Retina (tissue), 1 donor: ENCODE results near the gene MIS18A.
"Not testable (repeated sequence)": the region's sequence is repeated elsewhere in the genome, so short reads cannot be mapped to it uniquely, and the experiment has no call there.

Experiments
- DNase-seq: peaks from one replicate; pipeline ENCODE4 v3.0.0-alpha.2; 2016

MIS18A gene, protein sequence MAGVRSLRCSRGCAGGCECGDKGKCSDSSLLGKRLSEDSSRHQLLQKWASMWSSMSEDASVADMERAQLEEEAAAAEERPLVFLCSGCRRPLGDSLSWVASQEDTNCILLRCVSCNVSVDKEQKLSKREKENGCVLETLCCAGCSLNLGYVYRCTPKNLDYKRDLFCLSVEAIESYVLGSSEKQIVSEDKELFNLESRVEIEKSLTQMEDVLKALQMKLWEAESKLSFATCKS

DNA sequence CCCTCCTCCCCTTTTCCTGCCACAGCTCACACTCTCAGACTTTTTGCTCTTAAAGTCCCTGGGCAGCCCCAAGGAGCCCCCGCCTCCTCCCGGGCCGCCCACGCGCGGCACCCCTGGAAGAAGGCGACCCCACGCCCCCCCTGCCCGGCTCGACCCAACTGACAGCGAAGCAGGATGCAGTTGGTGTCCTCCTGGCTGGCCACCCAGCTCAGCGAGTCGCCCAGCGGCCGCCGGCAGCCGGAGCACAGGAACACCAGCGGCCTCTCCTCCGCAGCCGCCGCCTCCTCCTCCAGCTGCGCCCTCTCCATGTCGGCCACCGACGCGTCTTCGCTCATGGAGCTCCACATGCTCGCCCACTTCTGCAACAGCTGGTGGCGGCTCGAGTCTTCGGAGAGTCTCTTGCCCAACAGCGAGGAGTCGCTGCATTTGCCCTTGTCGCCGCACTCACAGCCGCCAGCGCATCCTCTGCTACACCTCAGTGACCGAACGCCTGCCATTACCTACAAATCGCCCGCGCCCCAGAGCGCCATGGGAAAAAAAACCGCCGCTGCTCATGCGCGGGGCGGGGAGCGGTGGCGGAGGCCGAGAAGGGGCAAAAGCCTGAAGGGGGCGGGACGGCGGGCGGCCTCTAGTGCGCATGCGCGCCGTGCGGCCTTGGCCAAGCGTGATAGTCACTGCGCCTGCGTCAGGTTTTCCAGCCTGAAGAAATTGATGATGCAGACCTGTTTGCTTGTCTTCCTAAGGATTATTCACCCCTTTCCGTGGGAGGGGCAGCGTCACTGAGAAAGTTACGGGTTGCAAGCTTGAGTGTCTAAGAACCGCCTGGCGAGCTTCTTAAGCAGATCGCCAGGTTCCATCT lies at the start of gene MIS18A:
Gene MIS18A, minus strand, starts transcription at position 532 of the 859 bp plus-strand sequence. Its CDS starts 35 bp downstream, at position 497.
- peak; percentile 99 for DNase-seq

DNA sequence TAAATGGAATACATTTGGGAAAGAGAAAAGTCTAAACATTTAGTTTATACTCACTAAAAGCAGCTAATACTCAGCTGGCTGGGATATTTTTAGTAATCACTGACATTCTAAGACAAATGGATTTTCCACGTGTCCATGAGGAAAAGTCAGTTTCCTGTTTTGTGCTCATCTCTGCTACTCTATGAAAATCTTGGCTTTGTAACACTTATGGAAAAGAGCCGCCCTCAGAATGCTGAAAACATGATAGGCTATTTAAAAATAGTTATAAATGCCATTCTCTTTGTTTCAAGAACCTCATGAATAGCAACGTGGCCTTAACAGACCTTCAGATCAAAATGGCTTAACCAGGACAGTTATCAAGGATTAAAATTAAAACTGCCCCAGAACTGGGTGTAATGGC lies 49.7 kb upstream of the MIS18A start:
- DNase-seq = no peak

DNA sequence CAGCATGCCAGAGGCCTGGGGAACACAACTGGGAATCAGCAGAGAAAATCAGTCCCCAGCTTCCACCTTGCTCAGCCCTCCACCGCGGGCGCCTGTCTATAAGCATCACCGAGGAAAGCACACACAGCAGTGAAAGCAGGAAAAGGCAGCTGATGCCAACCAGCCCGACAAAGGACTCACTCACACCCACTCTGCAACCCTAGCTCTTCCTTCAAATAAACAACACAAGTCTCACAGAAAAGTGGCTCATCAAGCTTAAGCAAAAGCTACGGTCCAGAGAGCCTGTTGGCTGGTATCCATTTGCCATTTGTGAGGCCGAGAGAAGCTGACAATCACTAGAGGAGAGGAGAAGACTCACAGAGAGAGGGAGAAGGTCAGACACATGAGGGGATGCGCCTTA lies 46.9 kb upstream of the MIS18A start:
- no peak for DNase-seq

DNA sequence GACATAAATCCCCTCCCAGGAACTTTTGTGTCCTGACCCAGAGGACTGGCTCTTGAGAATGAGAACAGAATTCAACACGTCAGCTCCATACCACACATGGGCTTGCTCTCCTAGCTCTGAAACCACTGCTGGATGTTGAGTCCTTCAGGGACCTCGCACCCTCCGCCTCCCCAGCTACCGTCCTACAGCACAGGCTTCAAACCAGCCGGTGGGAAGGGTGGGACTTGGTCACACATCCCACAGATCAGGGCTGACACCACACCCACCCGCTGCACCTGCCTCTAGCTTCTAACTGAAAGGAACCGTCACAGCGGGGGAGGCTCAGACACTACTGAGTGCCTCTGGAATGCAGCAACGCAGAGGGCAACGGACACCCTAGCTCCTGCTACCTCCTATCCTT lies 43.8 kb upstream of the MIS18A start:
- no peak for DNase-seq

DNA sequence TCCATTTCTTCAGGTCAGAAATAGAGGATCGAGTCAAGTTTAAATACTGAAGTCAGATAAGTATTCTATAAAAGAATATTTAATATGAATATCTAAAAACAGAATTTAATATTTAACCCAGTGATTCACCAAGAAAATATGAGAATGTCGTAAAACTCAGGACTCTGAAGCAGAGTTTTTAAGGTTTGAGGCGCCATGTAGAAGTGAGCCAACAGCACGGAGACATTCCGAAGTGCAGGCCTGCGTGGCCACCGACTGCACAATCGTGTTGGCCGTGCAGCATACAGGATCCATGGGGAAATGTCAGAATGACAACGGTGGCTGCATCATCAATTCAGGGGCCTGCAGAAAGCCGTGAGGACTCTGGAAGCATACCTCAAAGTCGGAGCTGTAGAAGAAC lies 43.3 kb upstream of the MIS18A start:
- no peak for DNase-seq

DNA sequence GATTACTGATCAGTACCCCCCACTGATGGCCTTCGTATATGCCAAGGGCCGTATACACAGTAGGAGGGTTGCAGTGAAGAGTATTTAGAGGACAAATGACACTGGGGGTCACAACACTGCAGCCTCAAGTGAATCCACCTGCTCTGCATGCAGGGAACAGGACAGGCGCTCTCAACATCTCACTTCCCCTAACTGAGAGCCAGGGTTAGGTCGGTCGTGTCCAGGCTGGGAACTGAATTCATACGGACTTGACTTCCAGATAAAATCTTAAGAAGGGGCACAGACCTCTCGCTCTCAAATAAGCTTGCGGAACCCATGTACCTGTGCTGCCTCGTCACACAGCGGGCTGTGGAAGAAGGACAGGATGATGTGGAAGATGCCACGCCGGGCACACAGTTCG lies 42.6 kb upstream of the MIS18A start:
- DNase-seq = no peak

DNA sequence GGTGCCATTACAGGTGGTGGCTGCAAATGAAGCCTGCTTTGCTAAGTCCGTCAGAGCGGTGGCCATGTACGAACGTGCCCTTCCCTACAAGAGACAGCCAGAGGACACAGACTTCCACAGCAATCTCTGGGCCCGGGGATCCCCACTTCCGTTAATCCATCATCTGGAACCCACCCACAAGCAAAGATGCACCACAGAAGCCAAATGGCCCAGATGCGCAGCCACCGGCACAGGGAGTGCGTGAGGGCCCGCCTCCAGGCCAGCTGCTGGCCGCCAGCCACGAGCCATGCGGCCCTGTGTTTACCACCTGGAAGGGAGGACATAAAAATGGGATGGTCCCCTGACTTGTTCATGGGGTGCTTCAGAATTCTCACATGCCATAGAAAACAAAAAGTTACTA lies 41.9 kb upstream of the MIS18A start:
- no peak for DNase-seq

DNA sequence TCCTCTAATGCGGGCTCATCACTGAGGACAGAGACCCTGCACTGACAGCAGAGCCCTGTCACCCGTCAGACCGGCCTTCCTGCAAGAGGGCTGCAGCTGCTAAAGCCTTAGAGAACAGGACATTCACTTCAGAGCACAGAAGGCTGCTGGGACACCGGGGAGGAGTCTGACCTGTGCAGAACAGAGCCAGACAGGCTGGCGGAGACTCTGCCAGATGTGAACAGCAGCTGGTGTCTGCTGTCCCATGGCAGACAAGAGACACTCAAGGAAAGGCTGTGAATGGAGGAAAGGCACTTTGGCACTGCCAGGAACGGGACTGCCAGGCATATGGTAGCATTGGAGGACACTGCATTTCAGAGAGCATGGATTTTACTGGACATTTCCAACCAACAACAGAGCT lies 41.2 kb upstream of the MIS18A start:
- DNase-seq = no peak

DNA sequence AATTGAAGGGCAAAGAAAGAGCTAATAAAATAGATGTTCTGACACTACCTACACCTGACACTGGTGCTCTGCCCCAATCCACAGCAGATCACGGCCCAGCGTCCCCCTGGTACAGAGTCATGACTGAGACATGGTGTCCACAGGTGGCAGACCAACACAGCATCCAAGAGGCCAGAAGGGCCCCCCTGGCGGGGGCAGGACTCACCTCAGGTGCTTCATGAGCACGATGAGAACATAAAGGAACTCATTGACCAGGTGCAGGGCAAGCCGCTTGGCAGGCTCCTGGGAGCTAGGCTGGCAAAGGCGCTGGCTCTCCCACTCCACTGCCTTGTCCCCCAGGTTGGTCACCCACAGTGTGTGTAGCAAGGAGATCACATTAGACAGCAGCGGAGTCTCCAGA lies 40.2 kb upstream of the MIS18A start:
- no peak for DNase-seq

DNA sequence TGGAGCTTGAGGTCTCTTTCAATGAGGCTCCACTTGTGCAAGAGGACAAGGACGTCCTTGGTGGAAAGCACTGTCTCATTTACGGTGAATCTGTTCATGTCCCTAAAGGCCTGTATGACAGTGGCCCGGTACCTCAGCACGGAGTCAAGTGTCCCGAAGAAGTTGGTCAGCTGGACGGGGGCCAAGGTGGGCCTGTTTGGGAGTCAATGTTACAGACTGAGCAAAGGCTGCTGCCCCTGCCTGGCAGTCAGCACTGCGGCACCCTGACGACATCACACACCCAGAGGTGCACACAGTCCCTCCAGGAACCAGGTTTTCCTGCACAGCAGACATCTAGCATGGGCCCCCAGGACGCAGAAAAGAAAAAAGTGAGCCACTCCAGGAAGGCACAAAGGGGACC lies 38.9 kb upstream of the MIS18A start:
- no peak for DNase-seq

DNA sequence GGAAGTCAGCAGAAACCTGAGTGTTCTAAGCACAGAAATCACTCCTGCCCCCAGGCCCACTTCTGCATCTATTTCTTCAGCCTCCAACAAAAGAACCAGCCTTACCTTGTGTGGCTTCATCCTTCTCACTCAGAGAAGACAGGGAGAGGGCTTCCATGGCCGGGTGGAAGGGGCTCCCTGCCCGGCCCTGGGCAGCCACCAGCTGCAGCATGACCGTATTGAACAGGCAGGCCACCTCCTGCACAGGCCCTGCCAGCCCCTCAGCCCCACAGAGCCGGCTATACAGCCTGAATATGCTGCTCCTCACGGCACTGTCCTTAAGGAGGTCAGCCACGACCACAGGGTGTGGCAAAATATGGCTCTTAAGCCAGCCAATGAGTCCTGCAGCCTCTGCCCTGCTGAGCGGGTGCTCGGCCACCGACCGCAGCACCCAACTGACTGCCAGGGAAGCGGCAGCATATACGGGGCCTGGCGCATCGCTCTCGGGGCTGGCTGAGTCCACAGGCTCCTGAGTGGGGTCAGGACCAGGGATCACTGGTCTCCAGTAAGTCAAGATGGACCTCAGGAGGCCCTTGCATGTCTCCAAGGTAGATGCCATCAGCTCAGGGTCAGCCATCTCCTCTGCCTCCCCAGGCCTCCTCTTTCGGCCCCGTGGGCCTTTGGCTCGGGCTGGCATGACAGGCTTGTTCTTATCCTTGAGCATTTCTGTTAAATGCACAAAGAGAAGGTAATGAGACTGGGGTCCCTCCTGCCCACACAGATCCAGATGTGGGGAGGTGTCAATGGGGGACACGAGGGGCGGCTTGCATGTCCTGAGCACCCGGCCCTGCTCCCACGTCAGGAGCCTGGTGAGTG lies 37.7 kb upstream of the MIS18A start:
- DNase-seq = no peak

DNA sequence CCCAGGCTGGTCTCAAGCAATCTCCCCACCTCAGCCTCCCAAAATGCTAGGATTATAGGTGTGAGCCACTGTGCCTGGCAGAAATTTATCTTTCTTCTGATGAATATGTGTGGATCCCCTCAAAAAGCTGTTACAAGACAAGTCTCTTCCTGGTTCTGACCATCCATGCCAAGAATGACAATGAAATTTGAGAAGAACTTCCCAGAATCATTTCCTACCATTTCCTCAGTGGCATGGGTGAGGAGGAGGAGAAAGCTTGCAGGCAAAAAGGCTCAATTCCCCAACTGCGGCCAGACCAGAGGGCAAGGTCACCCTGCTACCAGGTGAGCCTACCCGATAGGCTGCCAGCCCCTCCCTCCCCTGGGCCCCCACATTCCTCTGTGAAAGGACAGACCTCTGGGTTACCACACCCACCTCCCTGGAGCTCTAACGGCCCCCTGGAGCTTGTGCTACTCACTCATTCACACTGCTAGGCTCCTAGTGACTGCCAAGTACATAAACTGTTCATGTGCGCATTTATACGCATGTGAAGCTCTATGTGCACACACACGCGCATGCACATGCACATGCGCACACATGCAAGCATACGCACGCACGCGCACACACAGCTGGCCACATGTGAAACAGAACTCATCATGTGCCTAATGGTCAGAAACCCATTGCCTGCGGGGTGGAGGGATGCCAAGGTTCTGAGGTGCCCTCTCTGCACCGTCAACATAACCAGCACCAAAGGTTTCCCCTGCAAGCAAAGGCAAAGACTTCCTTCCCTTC lies 36.8 kb upstream of the MIS18A start:
- no peak for DNase-seq

DNA sequence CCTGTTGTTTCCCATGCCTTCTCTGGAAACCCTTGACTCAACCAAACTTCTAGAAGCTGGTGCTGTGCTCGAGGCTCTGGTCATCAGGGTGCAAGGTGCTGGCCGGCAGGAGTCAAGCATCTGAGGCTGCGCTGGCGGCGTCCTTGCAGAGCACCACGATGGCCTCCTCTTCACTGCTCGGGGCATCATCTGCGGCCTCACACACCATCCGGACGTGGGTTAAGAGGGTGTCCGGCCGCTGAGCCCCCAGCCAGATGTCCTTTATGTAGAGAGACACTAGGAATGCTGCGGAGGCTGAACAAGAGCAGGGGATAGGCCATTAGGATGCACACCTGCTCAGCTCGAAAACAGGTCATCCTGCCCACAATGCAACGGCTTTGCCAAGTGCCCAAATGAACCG lies 36.0 kb upstream of the MIS18A start:
- no peak for DNase-seq

DNA sequence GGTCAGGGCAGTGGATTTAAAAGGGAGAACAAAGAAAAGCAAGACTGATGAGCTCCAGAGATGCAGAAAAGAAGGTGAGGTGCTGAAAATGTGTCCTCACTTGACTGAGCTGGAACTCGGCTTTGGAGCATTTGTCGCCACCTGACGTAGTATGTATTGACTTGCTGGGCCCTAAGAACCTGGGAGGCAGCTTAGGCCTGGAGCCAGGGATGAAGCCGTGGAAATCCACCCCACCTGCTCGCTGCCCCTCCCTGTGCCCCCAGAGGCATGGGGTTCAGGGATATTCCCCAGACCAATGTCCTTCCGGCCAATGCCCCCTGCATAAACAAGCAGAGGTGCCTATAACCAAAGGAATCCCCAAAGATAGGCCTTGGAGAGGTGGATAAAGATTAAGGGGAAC lies 34.1 kb upstream of the MIS18A start:
- no peak for DNase-seq

DNA sequence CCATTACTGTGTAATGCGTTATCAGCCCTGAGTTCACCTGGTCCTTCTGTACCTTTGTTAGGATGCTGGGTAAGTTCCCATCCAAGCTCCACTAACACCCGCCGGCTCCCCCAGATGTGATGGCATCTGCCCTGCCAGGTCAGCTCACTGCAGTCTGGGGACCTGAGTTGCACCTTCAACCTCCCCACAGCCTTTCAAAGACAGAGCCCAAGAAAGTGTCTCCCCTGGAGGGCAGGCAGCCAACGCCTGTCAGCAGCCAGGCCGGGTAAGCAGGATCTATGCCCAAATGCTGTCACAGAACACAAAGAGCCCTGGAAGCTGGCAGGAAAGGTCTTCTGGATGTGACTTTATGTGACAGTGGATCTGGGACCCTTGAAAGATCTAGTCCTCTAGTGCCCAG lies 33.5 kb upstream of the MIS18A start:
- no peak for DNase-seq

DNA sequence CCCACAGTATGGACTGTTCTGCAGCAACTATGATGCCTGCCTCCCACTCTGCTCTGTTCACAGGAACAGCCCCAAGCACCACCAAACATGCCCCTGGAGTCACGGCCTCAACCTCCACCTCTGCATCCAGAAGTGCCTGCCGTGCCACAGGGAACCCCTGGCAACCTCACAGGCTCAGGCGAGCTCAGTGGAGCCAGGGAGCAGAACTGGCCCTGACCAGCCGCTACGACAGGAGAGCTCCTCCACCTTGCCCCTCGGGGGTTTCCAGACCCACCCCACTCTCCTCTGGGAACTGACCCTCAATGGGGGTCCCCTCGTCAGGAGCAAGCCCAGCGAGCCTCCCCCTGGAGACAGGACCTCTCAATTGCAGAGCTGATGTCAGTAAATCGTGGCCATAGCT lies 32.8 kb upstream of the MIS18A start:
- DNase-seq = no peak

DNA sequence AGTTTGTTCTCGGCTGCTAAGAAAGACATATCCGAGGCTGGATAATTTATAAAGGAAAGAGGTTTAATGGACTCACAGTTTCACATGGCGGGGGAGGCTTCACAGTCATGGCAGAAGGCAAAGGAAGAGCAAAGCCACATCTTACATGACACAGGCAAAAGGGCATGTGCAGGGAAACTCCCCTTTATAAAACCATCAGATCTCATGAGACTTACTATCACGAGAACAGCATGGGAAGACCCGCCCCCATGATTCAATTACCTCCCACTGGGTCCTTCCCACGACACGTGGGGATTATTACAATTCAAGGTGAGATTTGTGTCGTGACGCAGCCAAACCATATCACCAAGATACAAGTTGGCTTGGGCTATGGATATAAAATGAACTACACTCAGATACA lies 32.1 kb upstream of the MIS18A start:
- DNase-seq = not testable (repeated sequence)

DNA sequence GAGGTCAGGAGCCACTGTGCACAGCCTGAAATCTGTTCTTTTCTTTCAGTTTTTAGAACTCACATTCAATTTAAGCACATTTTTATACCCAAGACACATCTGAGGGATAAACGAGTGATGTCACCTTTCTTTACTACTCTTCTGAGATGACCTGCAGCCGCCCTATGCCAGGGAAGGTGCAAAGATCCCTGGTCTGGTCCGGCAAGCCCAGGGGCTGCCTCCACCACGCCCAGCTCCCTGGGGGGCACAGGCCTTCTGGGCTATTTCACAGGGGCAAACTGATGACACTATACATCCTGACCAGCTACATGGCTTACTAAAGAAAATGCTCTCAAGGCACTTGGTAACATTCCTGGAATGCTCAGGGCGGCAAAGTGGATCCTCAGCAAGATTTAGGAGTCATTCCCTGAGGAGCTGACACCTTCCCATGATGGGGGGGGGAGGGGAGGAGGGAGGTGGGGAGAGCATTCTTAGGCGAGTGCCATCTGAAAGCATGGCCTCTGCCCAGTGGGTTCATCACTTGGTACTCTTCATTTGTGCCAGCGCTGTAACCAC lies 31.1 kb upstream of the MIS18A start:
- DNase-seq = no peak

DNA sequence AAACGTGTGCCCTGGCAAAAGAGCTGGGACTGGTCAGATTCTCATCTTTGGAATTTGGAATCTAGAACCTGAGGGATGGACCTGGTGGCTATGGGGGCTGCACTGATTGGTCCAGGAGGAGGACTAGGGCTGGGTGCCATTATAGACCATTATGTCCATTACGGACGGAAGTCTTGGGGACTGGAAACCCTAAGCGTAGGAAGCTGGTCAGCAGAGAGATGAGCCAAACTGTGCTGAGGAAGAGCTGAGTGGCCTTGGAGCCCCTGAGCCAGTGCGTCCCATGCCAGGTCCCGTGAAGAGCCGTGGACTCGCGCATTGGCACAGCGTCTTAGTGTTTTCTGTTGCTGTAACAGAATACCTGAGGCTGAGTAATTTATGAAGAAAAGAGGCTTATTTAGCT lies 29.8 kb upstream of the MIS18A start:
- DNase-seq = no peak

DNA sequence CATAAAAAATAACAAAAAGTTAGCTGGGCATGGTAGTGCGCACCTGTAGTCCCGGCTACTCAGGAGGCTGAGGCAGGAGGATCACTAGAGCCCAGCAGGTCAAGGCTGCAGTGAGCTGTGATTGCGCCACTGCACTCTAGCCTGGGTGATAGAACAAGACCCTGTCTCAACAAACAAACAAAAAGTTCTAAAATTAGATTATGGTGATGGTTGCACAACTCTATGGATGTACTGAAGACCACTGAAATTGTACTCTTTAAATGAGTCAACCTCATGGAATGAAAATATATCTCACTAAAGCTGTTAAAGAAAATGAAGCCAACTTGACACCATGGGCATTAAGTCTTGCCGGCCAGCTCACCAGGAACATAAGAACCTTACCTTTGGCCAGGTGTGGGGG lies 28.9 kb upstream of the MIS18A start:
- no peak for DNase-seq

DNA sequence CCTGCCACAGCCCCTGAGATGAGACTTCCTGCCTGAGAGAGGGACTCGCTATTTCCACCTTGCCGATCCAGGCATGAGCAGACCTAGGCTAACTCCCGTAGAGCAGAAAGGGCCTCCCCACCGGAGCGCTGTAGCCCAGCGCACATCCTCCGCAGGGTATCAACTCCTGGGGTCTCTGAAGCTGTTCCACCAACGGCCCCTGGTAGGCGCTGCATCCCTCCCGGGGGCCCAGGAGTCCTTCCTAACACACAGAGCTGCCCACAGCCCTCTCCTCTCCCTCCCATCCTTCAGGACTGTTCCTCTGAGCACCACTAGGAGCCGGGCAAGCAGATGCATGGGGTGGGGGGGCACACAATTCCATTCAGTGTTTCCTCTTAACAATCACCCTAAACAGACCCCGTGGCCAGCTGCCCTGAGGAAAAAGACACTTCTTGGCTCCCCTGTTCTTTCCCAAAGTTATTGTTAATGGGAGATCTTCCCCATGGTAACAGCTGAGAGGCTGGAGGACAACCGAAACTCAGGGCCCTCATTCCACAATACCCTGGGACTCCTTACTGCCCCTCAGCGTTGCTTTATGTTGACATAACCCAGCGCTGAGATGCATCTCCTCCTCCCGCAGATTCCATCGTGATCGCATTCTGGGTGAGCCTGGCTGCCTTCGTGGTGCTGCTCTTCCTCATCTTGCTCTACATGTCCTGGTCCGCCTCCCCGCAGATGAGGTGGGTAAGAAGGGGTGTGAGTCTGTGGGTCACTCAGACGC lies 27.4 kb upstream of the MIS18A start:
- DNase-seq = peak; percentile 19

DNA sequence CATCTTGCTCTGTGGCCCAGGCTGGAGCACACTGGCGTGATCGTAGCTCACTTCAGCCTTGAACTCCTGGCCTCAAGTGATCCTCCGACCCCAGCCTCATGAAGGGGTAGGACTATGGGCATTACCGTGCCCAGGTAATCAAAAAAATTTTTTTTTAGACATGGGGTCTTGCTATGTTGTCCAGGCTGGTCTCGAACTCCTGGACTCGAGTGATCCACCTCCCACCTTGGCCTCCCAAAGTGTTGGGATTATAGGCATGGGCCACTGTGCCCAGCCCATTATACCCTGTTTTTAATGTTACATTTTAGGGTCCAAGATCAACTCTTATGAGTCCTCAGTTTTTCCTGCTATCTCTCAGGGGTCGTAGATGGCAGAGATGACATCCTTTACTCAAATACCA lies 26.1 kb upstream of the MIS18A start:
- DNase-seq = no peak
